GM12801 (cell line): ENCODE measurements around the gene KIAA1217.

Experiments
- CTCF ChIP-seq: IDR thresholded peaks from one replicate; pipeline ENCODE4 v1.5.1; 2011; ENCODE audit warnings: control low read depth; ENCODE audit not compliant: insufficient read length; ENCODE audit errors: extremely low read depth

KIAA1217 gene

DNA sequence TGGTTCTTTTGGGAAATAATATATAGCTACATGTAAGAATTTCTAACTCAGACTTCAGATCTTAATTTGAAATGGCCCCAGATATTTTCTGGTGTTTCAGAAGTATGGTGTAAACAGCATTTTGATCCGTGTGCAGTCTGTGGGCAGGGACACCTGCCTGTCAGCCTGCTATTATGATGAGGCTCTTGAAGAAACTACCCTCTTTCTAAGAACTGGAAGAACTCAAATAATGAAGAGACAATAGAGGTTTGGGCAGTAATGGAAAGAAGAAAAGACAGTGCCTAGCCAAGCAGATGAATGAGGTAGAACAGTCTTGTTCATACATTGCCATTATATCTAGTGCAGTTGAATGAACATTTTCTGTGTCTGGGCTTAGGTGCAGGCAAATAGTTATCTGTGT lies 258.2 kb downstream of the KIAA1217 start:
- TF ChIP-seq CTCF, result no peak

GRCh38 chr10:24467605-24468004 lies 258.7 kb downstream of the KIAA1217 start:
- TF ChIP-seq CTCF, result no peak

DNA sequence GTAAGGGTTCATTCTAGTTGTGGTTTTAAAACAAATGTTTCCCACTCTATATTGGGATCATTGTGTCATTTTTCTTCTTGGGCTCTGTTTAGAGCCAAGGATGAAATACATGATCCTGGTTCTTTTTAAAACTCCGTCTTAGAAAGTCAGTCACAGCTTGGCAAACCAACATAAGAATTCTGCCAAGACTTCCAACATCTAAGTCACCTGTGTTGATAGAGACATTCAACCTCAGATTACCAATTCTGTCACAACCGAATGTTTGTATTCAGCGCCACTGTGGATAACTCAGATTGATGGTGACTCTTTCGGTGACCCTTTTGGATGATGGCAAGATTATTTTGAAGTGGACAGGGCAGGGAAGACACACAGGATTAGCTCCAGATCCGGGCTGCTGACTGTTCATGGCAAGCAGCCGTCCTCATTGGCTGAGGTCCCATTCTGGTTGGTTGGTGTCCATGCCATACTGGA lies 259.4 kb downstream of the KIAA1217 start:
- TF ChIP-seq CTCF, result no peak

- TF ChIP-seq CTCF, result no peak
Measured at GRCh38 chr10:24469993-24470392, 261.1 kb downstream of the KIAA1217 start.

DNA sequence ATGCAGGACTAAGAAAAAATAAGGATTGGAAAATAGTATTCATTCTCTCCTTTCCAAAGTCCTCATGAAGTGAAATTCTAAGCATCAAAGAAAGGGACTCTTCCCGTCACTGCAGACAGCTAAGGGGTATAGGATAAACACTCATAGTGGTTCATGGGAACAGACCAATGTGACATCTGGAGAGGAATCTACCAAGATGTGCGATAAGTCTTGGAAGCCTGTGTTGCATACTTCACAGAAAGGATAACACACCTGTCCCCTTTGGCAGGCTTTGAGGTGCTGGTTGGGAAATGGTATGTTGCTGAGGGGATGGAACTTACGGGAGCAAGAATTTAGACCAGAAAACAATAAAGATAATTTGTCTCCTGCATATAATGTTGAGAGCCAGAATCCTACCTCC lies 266.7 kb downstream of the KIAA1217 start:
- no peak for TF ChIP-seq CTCF

GRCh38 chr10:24476913-24477701 lies 268.2 kb downstream of the KIAA1217 start:
- no peak for TF ChIP-seq CTCF

GRCh38 chr10:24477915-24478314 lies 269.0 kb downstream of the KIAA1217 start:
- no peak for TF ChIP-seq CTCF

DNA sequence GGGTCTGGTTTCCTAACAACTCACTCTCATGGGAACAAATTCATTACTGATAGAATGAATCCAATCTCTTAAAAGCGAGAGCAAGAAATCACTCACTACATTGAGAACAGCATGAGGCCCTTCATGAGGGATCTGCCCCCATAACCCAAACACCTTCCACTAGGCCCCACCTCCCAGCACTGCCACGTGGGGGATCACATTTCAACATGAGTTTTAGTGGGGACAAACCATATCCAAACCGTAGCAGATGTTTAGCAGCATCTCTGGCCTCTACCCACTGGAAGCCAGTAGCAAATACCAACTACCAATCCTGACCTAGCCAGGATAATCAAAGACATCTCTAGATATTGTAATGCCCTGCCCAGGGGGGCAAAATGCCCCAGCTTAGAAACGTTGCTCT lies 270.9 kb downstream of the KIAA1217 start:
- TF ChIP-seq CTCF, result no peak
